ENCODE measurements around the gene PRKCZ. TPM values are rescaled to one million over a fixed set of nuclear protein-coding genes. Genes with fewer than 3 reads are reported as not detected.

PRKCZ gene
- total and polyA plus RNA-seq, 9 of the 15 experiments (the other 6 are each of a cell fraction or from before 2014, with no cell fraction given) = 0.07 to 3.1 (median 1.3) TPM

- TF ChIP-seq ATF6 (CRISPR knock-in tag; IDR thresholded peaks at IDR 0.05) (no peak), PHF8 (IDR thresholded peaks at IDR 0.05; ENCODE audit: borderline replicate concordance, low read length) (peak; percentile 27; the same call in 1 of the 2 replicates), ATF2 (CRISPR knock-in tag; IDR thresholded peaks at IDR 0.05) (peak; percentile 40; the same call in 1 of the 2 replicates), HLTF (IDR thresholded peaks at IDR 0.05) (no peak), CAMTA2 (CRISPR knock-in tag; conservative IDR thresholded peaks at IDR 0.05) (no peak), RNF2 (IDR thresholded peaks at IDR 0.05) (0 out of 2 replicates have a peak, but pooled peaks have one; percentile 39), E2F6 (IDR thresholded peaks at IDR 0.05; ENCODE audit: borderline replicate concordance in 1 of 2, extremely low read depth in 1 of 2, insufficient read depth in 1 of 2, insufficient read length in 1 of 2, low read depth in 1 of 2, low read length in 1 of 2, poor library complexity in 1 of 2, severe bottlenecking in 1 of 2) (peak; percentile 66 to 79), CXXC5 (CRISPR knock-in tag; IDR thresholded peaks at IDR 0.05) (peak; percentile 71; the same call in 1 of the 2 replicates)
- TF ChIP-seq, protein P1, sequence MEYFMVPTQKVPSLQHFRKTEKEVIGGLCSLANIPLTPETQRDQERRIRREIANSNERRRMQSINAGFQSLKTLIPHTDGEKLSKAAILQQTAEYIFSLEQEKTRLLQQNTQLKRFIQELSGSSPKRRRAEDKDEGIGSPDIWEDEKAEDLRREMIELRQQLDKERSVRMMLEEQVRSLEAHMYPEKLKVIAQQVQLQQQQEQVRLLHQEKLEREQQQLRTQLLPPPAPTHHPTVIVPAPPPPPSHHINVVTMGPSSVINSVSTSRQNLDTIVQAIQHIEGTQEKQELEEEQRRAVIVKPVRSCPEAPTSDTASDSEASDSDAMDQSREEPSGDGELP (CRISPR knock-in tag; IDR thresholded peaks at IDR 0.05; ENCODE audit: borderline replicate concordance) = peak; percentile 88
Observed at GRCh38 chr1:2229037-2229864, 179.0 kb downstream of the PRKCZ start (continued).
